Umbilical cord (tissue), 2 donors: Measurements from ENCODE around the gene PRKG2. TPM values are rescaled to one million over a fixed set of nuclear protein-coding genes. Genes with fewer than 3 reads are reported as not detected.

ENCODE experiments used
- DNase-seq: peaks from one replicate; pipeline ENCODE4 v3.0.0-alpha.2; 2015; ENCODE audit warnings: low spot score
- total RNA-seq: library from RNA; depleted of rRNA; stranded (reverse); fragments of >200 nt; gene quantifications from one replicate; pipeline ENCODE4 v1.2.3, GENCODE V29; 2014; ENCODE audit warnings: low replicate concordance; ENCODE audit not compliant: insufficient read depth

PRKG2 gene
- total RNA-seq, 1 donor from 2014 or later: 0.96 TPM

DNA sequence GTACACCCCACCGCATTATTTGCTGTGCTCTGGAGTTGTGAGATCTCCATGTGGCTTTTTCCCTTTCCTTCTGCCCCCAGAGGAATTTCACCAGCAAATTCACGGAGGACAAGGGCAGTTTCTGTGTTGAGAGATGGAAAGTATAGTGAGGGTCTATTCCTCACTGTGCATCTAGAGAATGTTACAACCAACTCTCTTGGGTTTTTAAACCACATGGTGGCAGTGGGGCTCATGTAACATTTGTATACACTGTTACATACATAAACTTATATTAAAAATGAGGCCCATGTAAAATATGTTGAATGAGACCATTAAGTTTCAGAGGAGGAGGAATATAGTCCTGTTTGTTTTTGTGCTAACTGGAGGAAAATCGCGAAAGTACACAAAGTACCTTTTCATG lies 909 bp upstream of the PRKG2 start:
- no peak for DNase-seq

DNA sequence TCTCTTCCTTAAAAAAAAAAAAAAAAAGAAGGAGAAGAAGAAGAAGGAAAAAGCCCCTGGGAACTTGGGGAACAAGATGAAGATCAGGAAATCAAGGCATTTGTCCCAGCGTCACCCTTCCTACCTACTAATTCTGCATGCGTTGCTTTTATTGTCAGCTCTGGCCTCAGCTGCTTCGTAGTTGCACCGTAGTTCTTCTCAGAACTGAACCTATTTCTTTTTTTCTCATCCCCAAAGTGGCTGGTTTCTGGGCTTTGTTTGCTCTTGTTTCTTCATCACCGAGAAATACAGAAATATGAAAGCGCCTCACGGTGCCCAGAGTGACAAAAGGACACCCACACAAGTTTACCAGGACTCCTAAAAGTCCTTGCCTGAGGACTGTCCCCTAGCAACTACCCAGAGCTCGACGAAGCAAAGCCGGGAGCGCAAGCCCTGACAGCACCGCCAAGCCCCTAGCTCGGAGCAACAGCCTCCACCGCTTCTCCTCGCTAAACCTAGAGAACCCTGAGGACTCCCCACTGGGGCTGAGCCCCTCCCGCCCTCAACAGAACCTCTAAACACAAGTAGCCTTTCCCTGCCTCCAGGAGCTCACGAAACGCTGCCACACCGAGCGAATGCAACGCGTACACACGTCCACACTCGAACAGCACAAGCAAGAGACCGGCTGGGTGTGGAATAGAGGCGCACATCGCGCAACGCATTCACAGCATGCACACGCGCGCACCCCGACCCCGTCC lies 710 bp downstream of the PRKG2 start:
- no peak for DNase-seq

DNA sequence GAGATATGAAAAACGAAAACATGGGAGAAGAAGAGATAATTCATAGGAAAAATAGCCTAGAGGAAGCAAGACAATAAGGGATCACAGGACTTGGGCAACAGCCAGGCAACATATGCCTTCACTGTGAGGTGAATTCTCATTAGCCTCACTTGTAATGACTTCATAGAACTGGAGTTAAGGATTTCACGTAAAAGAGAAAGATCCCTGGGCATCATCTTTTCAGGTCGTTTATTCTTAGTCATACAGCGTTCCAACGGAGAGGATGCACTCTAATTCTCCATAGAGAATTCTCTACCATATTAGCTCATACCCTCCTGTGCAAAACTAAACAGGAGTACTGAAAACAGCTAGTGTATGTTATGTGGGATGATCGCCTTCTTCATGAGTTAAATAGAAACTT lies 1.4 kb downstream of the PRKG2 start:
- no peak for DNase-seq

DNA sequence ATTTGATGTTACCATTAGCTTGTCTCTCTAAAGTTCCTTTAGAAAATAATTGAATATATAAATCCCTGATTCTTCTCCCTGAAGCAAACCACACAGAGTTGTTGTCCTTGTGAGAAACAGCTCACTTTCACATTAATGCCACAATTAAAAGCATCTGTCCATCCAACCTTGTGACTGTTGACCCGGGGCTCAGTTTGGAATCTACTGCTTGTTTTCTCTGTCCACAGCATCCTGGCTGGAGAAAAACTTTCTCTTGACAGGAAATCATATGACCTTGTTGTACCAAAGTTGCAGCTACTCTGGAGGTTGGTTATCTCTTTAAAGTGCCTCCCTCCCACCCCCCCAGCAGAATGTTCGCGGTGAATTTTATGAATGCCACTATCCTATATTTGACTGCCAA lies 3.1 kb downstream of the PRKG2 start:
- DNase-seq: no peak

DNA sequence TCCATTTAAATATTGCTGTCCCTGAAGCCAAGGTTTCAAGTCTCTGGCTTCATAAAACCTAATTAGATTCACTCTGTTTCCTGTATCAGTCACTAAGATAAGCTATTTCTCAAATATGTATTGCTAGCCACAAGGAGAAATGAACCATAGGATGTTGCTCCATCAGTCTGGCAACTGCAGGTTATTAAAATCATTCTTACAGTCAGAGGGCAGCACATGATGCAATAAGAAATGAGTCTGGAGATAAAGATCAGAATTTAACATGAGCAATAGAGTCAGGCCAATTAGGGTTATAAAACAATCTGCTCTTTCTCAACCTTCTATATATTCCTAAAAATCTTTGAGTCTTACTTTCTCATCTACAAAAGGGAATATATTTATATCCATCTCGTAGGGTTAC lies 7.2 kb downstream of the PRKG2 start:
- DNase-seq: no peak

DNA sequence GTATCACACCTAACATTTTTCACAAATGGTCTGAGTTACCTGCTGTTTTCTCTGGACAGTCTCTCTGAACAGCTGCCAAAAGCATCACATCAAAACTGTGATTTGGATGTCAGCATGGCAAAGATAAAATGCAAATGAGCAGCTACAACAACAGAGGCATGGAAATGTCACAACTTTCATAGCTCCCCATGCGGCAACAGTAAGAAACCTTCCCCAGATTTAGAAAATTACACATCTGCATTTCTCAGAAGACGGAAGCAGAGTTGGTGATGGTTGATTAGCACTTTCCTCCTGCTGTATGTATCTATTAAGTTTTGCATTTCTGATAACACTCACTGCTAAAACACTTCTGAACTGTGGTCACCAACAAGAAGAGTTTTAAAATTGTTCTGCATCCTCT lies 9.7 kb downstream of the PRKG2 start:
- DNase-seq: no peak

DNA sequence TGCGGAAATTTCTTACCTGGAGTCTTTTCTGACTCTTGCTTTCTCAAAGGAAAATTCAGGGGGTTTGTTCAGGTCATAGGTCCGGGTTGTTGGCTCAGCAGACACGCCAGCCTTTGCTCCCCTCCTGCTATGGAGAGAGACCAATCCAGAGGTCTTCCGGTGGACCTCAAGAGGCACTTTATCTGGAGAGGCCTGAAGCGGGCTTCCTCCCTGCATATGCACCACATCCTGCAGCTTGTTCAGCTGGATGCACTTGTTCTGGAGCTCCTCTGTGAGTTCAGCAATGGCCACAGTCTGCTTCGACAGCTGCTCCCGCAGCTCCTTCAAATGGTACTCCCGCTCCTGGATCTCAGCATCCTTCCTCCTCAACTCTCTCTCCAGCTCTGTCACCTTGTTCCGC lies 10.5 kb downstream of the PRKG2 start:
- DNase-seq: no peak

DNA sequence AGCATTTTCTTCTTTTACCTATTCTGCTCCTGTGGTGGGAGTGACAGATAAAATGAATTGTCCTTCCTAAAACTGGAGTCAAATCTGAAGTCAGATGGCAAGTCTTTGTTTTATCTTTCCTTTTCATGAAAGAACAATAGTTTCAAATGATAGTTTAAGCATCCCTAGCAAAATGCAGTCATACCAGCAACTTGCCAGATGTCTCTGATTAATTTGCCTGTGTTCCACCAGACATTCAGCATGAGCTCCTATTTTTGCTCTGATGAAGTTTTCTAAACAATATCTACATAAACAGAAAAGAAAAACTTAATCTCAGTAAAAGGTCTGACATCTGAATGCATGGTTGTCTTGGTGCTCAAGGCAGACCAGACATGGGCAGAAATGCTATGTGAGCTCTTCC lies 15.2 kb downstream of the PRKG2 start:
- no peak for DNase-seq

DNA sequence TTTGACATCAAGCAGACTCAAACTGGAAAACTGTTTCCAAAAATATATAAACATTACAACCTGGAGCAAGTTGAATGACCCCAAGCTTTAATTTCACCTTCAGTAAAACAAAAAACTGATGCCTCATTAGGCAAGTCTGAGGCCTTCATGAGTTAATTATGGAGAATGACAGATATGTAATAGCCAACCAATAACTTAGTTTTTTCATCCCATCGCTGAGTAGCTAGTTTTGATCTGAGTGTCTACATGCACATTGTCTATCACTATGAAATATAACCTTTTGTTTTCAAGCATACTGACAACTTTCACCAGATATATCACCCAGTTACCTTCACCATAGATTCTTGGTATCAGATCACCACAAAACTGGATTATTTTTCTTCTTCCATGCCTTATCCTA lies 16.4 kb downstream of the PRKG2 start:
- no peak for DNase-seq

DNA sequence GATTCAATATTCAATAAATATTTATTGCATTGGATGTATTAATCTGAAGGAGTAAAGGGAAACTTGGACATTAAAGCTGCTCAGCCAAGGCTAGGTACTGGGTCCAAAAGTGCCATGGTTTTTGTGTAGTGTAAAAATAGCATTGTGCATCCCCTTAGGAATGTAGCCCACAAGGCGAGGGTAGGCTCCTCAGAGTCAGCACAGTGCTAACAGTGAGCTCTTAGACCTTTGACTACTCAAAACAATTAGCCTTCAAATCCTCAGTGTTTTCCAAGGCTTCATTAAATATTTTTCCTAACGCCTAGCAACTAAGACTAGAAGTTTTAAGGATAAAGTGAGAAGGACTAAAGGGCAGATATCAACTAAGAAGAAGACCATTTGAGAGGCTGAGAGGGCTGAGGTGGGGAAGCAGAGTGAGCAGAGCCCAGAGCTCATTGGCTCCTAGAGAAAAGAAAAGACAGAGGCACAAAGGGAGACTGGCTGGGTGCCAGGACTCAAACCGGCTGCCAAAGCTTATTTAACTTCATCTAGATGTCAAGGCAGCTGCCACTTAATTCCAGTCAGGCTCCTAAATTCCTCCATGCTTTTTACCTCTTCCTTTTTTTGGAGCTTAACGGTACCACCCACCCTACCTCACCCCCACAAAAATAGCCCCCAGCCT lies 17.0 kb downstream of the PRKG2 start:
- DNase-seq: no peak

DNA sequence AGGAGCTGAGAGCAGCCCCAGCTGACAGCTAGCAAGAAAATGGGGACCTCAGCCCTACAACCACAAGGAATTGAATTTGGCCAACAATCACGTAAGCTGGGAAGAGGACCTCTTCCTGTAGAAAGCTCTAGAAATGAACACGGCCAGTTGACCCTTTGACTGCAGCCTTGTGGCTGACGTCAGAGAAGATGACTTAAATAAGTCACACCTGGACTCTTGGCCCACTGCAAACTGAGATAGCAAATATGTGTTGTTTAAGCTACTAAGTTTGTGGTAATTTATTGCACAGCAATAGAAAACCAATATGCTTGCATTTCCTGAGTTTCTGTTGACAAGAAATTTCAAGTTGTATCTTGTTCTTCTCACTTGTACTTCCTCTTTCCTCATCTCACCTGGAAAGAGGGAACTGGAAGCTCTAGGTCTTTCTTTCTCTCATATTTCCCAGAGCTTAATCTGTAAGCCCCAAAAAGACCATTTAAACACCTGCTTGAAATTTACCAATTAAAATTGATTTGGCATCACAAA lies 18.8 kb downstream of the PRKG2 start:
- no peak for DNase-seq

DNA sequence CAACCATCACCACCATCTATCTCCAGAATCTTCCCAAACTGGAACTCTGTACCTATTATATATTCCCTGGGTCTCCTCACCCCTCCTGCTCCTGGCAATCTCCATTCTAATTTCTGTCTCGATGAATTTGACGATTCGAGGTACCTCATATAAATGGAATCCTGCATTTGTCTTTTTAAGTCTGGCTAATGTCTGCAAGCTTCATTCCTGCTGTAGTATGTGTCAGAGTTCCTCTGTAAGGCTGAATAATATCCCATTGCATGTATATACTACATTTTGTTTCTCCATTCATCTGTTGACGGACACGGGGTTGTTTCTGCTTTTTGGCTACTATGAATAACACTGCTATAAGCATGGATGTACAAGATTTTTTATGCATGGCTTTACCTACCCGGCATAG lies 19.5 kb downstream of the PRKG2 start:
- DNase-seq: no peak

DNA sequence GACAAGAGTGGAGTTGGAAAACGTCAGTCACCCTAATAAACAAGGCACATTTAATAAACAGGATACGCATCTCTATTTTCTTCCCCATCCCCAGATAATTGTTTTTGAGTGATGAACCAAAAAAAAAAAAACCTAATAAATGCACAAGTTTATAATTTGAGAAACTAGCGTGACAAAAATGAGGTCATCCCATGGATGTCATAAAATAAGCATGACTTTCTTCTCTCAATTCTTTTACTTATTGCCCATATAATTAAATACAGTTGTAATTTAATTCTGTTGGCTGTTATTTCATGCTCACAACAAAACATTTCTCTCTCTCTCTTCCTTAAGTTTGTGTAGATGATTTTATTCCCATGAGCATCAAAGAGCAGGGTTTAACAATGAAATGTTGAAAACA lies 20.7 kb downstream of the PRKG2 start:
- no peak for DNase-seq

DNA sequence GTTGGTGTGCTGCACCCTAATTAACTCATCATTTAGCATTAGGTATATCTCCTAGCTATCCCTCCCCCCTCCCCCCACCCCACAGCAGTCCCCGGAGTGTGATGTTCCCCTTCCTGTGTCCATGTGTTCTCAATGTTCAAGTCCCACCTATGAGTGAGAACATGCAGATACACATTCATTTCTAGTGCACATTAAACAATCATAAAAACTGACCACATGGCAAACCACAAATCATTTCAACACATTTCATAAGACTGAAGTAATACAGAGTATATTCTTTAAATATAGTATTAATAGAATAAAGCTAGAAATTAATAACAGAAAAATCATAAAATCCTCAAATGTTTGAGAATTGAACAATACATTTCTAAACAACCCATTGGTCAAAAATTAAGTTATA lies 34.1 kb downstream of the PRKG2 start:
- no peak for DNase-seq

DNA sequence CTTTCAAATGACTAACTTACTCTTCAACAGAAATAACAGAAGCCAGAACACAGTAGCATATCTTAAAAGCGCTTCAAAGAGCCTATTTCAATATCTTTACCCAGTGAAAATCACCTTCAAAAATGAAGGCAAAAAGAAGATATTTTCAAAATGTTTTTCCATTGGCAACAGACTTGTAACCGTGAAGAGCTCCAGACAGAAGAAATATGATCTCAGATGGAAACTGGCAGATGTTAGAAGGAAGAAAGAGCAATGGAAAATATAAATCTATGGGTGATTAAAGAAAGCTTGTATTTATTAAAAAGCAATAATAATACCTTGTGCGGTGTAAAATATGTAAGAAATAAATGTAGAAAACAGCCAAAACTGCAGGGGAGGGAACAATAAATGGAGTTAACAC lies 35.7 kb downstream of the PRKG2 start:
- no peak for DNase-seq

DNA sequence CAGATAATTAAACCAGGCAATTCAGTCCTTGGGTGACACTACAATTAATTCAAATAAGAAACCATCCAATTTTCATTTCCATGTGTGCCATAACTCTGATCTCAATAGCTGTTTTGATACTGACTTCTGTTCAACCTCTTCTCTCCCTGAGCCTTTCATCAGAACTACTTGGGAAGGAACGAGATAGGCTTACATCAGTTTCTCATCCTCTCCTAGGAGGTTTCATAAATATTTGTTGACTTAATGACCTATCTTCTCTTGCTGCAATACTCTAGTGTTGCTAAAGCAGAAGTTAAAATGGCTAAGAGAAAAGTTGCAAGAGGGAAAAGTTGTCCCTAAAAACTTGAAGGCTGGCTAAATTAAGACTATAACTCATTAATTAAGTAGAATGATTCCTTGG lies 41.8 kb downstream of the PRKG2 start:
- DNase-seq: no peak

DNA sequence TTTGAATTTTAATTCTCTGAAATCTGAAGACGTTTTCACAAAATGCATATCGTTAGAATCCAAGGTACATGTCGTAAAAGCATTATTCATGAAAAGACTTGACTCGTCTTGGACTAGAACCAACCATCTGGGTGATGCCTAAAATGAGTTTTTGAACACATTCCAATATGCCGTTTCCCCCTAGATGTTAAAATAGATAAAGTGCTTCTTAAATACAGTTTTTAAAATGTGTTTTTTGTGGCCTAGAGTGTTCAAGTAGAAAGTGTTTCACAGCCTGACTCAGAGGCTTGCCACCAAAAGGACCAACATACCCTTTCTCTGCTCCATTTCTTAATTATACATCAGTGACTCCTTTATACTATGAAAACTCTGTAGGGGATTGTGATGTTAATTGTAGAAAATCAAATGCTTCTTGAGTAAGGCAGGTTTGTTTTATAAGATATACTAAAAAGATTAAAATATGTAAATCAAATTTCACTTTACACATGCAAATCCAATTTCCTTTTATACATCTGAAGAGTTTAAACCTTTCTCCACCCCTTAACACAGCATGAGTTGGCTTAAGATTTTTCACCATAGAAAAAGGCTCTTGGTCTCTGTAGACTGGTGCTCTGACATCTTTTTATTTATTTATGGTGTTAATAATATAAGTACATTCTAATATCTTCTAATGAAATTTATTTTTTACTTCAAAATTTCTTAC lies 48.4 kb downstream of the PRKG2 start:
- no peak for DNase-seq

DNA sequence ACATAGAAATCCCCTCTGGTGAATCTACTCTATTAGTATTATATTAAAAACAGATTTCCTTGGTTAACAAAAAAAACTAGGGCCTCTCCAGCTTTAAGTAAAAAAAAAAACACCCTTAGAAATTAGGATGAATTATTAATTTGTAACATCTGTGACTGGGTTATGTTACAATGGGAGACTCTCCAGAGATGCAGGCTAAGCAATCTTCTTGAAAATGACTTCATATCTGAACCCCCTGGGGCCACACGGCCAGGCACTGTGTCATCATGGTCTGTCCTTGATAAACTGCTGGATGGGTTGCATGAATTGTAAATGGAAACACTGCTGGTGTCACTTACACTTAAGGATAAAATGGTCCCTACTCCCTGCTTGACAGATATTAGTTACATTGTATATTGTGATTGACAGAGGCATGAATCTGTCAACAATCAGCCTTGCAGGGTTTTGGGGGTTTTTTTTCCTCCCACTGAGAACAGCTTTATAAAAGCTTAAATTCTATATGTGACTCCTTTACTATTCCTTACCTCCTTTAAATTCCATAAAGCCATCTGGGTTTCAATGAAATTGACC lies 49.1 kb downstream of the PRKG2 start:
- no peak for DNase-seq

DNA sequence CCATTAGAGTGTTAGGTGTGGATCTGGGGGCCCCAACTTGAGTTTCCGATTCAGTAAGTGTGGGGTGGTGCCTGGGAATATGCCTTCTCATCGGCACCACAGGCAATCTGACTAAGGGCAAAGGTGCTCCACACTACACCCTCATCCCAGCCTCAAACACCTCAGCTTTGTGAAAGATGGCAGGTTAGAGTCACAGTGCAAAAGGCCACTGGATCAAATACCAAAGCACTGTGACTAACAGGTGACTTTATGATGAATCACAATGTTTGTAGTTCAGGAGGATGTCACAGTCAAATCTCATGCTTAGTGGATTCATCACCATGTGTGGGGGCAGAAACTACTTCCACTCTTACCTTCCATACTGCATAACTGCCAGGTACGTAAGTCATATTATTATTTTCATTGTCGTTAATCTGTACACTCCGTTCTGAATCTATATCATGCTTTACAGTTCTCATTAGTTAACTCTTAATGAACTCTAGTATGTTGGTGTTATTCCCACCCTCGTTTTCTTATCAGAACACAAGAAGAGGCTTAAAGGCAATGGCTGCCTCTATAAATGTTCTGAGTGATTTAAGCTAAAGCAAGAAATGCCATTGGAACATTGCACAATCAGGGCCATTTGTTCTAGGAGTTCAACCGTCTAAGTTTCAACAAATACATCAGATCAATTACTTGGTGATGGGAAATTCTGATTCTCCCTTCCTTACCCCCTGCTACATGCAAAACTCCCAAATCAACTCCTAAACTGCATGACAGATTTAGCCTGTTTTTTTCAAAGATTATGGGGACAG lies 50.2 kb downstream of the PRKG2 start:
- no peak for DNase-seq

DNA sequence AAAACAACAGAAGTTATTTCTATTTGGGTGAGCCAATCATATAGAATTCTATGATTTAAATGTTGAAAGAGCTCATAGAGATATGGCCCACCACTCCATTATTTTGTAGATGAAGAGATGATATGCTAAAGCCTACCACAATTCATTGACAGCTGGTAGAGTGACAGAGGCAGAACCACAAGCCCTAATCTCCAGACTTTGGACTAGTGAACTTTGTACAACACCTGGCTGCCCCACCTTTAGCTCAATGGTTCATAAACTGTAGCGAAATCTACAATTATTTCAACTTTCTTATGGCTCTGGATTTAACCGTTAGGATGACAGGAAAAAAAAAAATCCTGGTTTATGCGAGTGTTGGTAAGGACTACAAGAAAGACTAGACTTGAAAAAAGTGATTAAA lies 50.9 kb downstream of the PRKG2 start:
- DNase-seq: no peak

DNA sequence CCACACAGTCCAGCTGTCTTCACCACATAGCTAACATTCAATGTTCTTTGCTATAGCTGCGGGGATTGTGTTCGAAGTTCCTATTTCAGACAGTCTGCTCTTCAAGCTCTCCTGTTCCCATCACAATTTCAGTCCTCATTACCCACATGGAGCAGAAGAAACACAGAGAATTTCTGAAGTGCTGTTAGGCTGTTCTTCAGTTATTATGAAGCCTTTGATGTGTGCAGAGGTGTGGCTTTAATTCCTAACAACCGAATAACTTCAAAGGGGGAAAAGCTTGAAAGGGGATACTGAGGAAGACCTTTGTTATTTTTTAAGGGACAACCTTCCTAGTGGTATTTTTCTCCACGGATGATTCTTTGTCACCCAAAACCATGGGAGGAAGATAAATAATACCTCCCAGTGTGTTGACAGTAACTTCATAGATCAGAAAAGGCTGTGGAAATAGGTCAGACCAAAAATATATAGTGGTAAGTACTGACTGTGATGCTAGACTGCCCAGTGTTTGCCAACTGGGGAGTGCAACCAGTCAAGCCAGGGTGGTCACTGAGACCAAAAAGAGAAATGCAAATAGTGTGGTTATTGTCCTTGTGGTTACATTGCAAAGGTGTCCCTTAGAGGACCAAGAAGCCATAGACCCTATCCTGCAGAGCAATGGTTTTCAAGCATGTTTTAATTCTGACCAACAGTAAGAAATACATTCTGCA lies 52.1 kb downstream of the PRKG2 start:
- no peak for DNase-seq
